Erythroblast (primary cell): ENCODE results near the gene USP10.

Source experiments
- GATA1 ChIP-seq: IDR thresholded peaks from 2 replicates; pipeline ENCODE4 v1.6.1; 2011; ENCODE audit warnings: low read depth, mild to moderate bottlenecking, control low read depth, low read length, moderate library complexity
- POLR2A ChIP-seq: IDR thresholded peaks from 2 replicates; pipeline ENCODE4 v1.6.1; 2011; ENCODE audit warnings: mild to moderate bottlenecking, low read length

DNA sequence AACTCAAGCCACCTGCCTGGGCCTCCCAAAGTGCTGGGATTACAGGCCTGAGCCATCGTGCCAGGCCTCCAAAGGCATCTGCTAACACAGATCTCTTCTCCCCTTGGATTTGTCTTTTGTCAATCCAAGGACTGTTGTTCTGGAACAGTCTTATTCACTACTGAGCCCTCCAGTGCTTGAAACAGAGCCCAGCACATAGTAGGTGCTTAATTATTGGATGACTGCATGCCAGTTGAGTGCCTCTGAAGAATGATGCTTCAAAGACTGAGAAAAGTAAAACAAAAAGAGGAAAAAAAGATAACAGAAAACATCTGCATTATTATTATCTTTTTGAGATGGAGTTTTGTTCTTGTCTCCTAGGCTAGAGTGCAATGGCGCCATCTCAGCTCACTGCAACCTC lies 118.3 kb downstream of the USP10 start:
- TF ChIP-seq POLR2A (no peak), GATA1 (no peak)
